GM12801 (cell line): ENCODE data around the gene PTPN11.

ENCODE experiments used
- TF ChIP-seq, protein P1 (sequence below): IDR thresholded peaks from one replicate; pipeline ENCODE4 v1.5.1; 2011; ENCODE audit warnings: control low read depth; ENCODE audit not compliant: insufficient read length; ENCODE audit errors: extremely low read depth

The PTPN11 gene

GRCh38 chr12:112525426-112525809 is 106.7 kb downstream of the PTPN11 start:
- TF ChIP-seq, protein P1, sequence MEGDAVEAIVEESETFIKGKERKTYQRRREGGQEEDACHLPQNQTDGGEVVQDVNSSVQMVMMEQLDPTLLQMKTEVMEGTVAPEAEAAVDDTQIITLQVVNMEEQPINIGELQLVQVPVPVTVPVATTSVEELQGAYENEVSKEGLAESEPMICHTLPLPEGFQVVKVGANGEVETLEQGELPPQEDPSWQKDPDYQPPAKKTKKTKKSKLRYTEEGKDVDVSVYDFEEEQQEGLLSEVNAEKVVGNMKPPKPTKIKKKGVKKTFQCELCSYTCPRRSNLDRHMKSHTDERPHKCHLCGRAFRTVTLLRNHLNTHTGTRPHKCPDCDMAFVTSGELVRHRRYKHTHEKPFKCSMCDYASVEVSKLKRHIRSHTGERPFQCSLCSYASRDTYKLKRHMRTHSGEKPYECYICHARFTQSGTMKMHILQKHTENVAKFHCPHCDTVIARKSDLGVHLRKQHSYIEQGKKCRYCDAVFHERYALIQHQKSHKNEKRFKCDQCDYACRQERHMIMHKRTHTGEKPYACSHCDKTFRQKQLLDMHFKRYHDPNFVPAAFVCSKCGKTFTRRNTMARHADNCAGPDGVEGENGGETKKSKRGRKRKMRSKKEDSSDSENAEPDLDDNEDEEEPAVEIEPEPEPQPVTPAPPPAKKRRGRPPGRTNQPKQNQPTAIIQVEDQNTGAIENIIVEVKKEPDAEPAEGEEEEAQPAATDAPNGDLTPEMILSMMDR = no peak

GRCh38 chr12:112527082-112527481 is 108.3 kb downstream of the PTPN11 start:
- TF ChIP-seq, protein P1 = no peak

DNA sequence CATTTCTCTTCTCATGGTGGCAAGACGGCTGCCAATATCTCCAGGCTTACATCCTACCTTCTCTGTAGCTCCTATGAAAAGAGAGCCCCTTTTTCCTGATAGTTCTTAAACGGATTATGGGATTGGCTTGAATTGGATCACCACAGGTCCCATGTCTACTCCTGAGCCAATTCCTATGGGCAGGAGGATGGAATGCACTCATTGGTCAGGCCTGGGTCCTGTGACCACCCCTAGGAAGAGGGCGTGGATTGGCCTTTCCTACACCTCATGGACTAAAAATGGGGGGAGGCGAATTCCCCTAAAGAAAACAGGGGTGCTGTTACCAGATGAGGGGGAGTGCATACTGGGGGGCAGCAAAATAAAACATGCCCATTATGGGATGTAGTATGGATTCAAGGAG is 108.8 kb downstream of the PTPN11 start:
- TF ChIP-seq, protein P1 = no peak

DNA sequence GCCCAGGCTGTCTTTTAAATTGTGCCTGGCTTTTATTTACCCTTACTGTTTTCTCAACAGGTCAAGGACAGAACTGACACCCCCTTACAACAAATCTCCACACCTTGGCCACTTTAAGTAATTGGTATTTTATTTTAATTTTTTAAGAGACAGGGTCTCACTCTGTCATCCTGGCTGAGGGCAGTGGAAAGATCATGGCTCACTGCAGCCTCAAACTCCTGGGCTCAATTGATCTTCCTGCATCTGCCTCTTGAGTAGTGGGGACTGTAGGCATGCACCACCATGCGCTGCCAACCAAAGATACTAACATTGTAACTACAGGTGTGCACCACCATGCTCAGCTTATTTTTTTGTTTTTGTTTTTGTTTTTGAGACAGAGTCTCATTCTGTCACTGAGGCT is 109.8 kb downstream of the PTPN11 start:
- TF ChIP-seq, protein P1 = no peak

GRCh38 chr12:112530941-112531340 is 112.2 kb downstream of the PTPN11 start:
- TF ChIP-seq, protein P1 = no peak

DNA sequence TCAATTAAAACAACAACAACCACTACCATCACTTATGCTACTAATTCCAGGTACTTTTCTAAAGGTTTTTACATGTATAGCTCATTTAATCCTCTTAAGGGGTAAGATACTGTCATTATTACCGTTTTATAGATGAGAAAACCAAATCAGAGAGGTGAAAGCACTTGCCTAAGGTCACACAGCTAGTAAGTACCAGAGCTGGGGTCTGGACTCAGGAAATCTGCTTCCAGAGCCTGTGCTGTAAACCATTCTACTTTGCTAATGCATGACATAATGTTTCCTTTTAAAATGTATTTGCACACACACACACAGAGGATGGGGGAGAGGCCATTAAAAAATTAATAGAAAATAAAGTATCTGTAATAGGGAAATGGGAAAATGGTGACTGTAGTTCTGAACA is 113.4 kb downstream of the PTPN11 start:
- TF ChIP-seq, protein P1 = no peak

DNA sequence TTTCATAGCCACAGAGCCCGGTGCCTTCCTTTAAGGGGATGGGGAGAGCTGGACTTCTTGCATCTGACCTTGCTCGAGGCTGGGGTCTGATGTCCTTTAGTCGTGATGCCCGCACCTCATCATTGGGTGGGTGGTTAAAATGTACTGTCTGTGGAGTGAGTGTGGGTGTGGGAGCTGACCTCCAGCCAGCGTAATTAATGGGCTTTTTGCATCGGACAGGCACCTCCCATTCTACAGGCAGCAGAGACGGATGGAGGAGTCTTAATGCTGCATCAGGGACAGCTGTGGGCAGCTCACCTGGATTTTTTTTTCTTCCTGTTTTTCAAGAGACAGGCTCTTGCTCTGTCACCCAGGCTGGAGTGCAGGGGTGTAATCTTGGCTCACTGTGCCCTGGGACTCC is 114.8 kb downstream of the PTPN11 start:
- TF ChIP-seq, protein P1 = no peak

GRCh38 chr12:112535017-112535416 is 116.3 kb downstream of the PTPN11 start:
- TF ChIP-seq, protein P1 = no peak
